VCaP (cell line): Measurements from ENCODE around the gene DTNB.
A peak's percentile ranks its signal among the peaks of the same experiment; 100 is the strongest.

Experiments used
- H3K27ac ChIP-seq: fragments of 450-650 bp; 2 replicates; pipeline ENCODE4 v1.5.1; 2017
- TF ChIP-seq, protein P1 (sequence below): fragments of 450-650 bp; conservative IDR thresholded peaks from 2 replicates; pipeline ENCODE4 v1.5.1; 2017; ENCODE audit warnings: mild to moderate bottlenecking, moderate library complexity

The DTNB gene

DNA sequence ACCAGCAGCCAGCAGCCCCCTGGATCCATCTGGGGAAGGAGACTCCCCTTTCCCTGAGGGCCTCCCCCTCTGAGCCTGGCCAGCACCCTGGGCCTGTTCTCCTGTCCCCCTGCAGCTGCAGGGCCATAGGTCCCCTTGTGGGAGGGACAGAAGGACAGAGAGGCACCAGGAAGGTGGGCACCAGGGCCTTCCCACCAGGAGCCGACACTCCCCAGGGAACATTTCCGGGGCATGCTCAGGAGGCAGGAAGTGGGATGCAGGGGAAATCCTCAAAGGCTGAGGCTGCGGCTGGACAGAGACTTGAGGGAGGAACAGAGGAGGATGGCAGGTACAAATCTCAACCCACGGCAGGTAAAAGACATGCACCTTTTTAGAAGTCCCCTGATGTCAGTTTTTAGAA lies 317.3 kb downstream of the DTNB start:
- TF ChIP-seq, protein P1, sequence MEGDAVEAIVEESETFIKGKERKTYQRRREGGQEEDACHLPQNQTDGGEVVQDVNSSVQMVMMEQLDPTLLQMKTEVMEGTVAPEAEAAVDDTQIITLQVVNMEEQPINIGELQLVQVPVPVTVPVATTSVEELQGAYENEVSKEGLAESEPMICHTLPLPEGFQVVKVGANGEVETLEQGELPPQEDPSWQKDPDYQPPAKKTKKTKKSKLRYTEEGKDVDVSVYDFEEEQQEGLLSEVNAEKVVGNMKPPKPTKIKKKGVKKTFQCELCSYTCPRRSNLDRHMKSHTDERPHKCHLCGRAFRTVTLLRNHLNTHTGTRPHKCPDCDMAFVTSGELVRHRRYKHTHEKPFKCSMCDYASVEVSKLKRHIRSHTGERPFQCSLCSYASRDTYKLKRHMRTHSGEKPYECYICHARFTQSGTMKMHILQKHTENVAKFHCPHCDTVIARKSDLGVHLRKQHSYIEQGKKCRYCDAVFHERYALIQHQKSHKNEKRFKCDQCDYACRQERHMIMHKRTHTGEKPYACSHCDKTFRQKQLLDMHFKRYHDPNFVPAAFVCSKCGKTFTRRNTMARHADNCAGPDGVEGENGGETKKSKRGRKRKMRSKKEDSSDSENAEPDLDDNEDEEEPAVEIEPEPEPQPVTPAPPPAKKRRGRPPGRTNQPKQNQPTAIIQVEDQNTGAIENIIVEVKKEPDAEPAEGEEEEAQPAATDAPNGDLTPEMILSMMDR, result no peak
- no peak overlapping the region for H3K27ac ChIP-seq

DNA sequence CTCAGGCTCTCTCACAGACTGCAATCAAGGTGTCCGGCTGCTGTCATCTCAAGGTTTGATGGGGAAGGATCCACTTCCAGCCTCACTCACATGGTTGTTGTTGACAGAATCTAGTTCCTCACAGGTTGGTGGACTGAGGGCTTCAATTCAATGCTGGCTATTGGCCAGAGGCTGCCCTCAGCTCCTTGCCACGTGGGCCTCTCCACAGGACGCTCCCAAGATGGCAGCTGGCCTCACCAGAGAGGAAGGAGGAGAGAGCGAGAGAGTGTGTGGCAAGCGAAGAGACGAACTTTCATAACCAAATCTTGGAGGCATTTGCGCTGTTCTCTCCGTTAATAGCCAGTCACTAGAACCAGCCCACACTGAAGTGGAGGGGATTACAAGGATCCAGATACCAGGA lies 318.1 kb downstream of the DTNB start:
- TF ChIP-seq, protein P1, result no peak
- no peak overlapping the region for H3K27ac ChIP-seq

DNA sequence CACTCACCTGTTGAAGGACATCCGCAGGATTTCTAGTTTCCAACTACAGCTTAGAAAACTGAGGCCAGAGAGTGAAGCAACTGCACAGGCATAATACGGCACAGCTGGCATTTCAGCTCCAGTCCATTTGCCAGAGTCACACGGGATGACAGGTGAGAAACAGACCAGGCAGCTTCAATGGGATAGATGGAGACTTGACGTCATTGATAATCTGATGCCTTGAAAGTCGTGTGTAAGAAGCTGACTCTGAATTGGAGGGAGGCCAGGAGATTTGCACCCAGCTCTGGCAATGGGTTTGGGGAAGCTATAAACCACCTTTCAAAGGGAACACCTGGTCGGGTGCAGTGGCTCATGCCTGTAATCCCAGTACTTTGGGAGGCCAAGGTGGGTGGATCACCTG lies 319.3 kb downstream of the DTNB start:
- TF ChIP-seq, protein P1, result no peak

DNA sequence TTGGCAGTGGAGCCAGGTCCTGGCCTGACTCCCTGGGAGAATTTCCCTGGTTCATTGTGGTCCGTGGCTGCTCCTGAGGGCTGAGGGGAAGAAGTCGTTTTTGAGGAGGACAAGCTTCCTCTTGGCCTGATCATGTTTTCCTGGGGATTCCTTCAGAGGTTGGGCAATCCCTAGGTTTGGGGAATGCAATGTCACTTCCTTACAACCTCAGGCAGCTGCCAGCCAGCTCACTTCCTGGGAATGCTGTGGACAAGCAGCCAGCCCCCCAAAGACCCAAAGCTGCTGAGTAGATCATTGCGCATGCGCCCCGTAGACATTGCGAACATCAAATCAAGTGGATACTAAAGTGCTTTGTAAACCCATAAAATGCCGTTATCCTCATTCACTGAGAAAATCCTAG lies 324.0 kb downstream of the DTNB start:
- no peak overlapping the region for H3K27ac ChIP-seq
- TF ChIP-seq, protein P1, result no peak

More for the DNA sequence above, 319.3 kb downstream of the DTNB start:
- no peak overlapping the region for H3K27ac ChIP-seq

DNA sequence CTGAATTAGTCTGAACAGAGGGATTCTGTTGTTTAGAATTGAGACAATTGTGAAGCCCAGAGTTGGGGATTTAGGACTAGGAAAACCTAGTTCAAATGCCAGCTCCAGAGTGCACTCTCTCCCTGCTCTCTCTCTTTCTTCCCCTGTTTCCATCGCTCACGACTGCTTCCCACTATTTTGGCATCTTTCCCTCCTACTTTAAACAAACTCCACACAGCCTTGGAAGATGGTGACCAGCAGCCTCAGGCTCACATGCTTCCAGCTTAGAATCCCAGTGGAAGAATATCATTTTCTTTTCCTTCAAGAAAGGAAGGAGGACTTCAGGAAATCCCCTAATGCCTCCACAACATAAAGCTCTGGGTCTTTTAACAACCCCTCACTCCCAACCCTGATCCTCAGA lies 325.5 kb downstream of the DTNB start:
- H3K27ac ChIP-seq, result no peak overlapping the region
- TF ChIP-seq, protein P1, result no peak

DNA sequence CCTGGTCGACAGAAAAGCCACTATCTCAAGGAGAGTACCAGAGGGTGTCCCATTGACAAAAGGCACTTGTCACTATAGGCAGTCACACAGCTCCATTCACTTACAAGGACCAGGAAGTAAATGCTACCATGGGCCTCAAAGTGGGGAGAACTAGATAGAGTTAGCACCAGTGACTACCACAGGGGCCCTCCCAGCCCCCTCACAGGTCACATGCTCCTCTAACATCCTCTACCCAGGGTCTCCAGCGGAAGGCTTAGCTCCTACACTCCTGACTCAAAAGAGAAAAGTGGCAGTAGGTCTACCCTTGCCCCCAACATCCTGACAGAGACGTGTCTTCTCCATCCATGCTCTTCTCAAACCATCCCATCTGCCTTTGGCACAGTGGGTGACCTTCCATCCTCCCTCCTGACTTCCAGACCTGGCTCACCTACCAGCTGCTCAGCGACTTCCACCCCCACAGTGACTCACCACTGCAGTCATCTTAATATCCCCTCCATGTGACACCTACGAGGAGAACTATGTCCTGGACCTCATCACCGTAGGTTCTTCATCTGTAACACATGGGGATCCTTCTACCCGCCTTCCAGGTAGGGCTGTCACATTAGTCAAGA lies 326.1 kb downstream of the DTNB start:
- no peak overlapping the region for H3K27ac ChIP-seq
- TF ChIP-seq, protein P1, result no peak

DNA sequence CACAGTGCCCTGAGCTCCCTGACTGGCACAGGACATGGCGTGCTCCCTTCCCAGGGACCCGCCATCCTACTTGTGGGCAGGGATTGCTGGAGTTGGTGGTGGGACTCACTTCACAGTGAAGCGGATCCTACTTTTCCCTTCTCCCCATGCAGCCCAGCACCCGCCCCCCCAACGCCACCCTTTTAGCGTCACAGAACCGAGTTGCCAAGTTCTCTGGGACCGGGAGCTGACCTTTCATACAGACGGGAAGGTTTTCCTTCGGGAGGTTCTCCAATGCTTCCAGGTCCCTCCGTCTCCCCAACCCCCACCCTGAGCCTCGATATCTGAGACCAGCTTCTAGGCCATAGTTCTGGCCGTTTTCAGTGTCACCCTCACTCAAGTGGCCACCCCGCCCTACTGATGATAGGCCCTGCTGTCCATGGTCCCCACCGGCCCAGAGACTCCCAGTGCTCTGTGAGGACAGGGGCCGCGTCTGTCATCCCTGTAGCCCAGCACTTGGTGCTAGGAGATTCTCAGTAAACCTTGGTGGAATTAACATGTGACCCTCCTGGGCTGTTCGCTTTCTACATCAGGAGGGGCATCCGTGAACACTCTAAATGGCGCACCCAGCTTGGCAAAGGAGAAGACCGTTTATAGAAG lies 330.1 kb downstream of the DTNB start:
- TF ChIP-seq, protein P1, result no peak
- H3K27ac ChIP-seq, result peak overlapping the region; percentile 89
